CD4-positive, alpha-beta T cell (primary cell): ENCODE results near the gene PARP2. TPM values are rescaled to one million over a fixed set of nuclear protein-coding genes. Genes with fewer than 3 reads are reported as not detected.

Source experiments
- ATAC-seq: fragments of 200-7000 bp; cut with Tn5 transposase; one replicate; pipeline ENCODE4 v1.10.0; 2022; ENCODE audit warnings: mild to moderate bottlenecking; ENCODE audit not compliant: poor library complexity
- CTCF ChIA-PET: fragments of 350-600 bp; sonication (Branson Sonifier 250); formaldehyde crosslinking; loops from one replicate; lab custom pipeline; 2021; ENCODE audit warnings: antibody characterized with exemption, inconsistent platforms; lab: Charles Lee
- POLR2A ChIA-PET: fragments of 350-600 bp; sonication (Branson Sonifier 250); formaldehyde crosslinking; loops from one replicate; lab custom pipeline; 2021; ENCODE audit warnings: antibody characterized with exemption, inconsistent platforms; lab: Charles Lee
- DNase-seq, 14 experiments: peaks; one replicate each; pipeline ENCODE4 v3.0.0-alpha.2; 2013 to 2020; ENCODE audit warnings: mixed read lengths in 2 of 14
- H3K27ac ChIP-seq, 2 donors: one replicate each; pipeline versions ENCODE4 v1.5.1 to v1.7.0; 2013; ENCODE audit warnings: low read length in 2 of 2, low read depth in 1 of 2, mild to moderate bottlenecking in 1 of 2
- H3K27me3 ChIP-seq, 2 experiments: 1 replicate in 1 of 2; 2 replicates in 1 of 2; pipeline versions ENCODE4 v1.6.1 to v1.7.0; 2013; ENCODE audit warnings: low read length in 2 of 2, control low read depth in 1 of 2, mild to moderate bottlenecking in 1 of 2, moderate library complexity in 1 of 2; ENCODE audit not compliant: insufficient read depth in 2 of 2, control insufficient read depth in 1 of 2
- H3K36me3 ChIP-seq: one replicate; pipeline ENCODE4 v1.6.1; 2013; ENCODE audit warnings: low read length, control low read depth; ENCODE audit not compliant: insufficient read depth
- H3K4me1 ChIP-seq: one replicate; pipeline ENCODE4 v1.6.1; 2013; ENCODE audit warnings: low read length, control low read depth; ENCODE audit not compliant: insufficient read depth
- H3K4me3 ChIP-seq: one replicate; pipeline ENCODE4 v1.5.1; 2013; ENCODE audit warnings: mild to moderate bottlenecking, low read length, moderate library complexity
- H3K9me3 ChIP-seq, 2 experiments: 1 replicate in 1 of 2; 2 replicates in 1 of 2; pipeline versions ENCODE4 v1.6.1 to v1.7.0; 2013; ENCODE audit warnings: low read length in 2 of 2, mild to moderate bottlenecking in 2 of 2, control low read depth in 1 of 2, moderate library complexity in 1 of 2; ENCODE audit not compliant: control insufficient read depth in 1 of 2, insufficient read depth in 1 of 2
- H3K27ac Mint-ChIP-seq: one replicate; pipeline ENCODE4 v1.8.0; 2020; ENCODE audit warnings: mixed read lengths
- H3K27me3 Mint-ChIP-seq: one replicate; pipeline ENCODE4 v1.8.0; 2021; ENCODE audit warnings: mixed read lengths
- H3K36me3 Mint-ChIP-seq: one replicate; pipeline ENCODE4 v1.8.0; 2021; ENCODE audit warnings: low read depth, mixed read lengths
- H3K4me1 Mint-ChIP-seq: one replicate; pipeline ENCODE4 v1.8.0; 2021; ENCODE audit warnings: low read depth, mixed read lengths
- H3K4me3 Mint-ChIP-seq: one replicate; pipeline ENCODE4 v1.8.0; 2020; ENCODE audit warnings: mild to moderate bottlenecking, mixed read lengths
- H3K9me3 Mint-ChIP-seq: one replicate; pipeline ENCODE4 v1.8.0; 2020; ENCODE audit warnings: mixed read lengths
- CTCF ChIP-seq: fragments of 200-600 bp; IDR thresholded peaks from one replicate; pipeline ENCODE4 v1.8.0; 2022; ENCODE audit warnings: antibody characterized with exemption, mild to moderate bottlenecking
- intact Hi-C, 2 experiments: fragments of 100-400 bp; cut with DNase I in 1 of 2; cut with micrococcal nuclease in 1 of 2; formaldehyde crosslinking; loops; one replicate each; pipeline versions ENCODE4 v1.15.1 to v1.9.0; 2023 to 2025; cut with DNase I, micrococcal nuclease
- total RNA-seq, 174 experiments: library from RNA in 2 of 174; stranded (reverse) in 2 of 174; gene quantifications; one replicate each; pipeline ENCODE4 v1.2.3 and lab custom pipeline; 2021 to 2026

Gene PARP2
- total RNA-seq, 2 experiments from 2014 or later: 16.3 to 20.4 TPM

DNA sequence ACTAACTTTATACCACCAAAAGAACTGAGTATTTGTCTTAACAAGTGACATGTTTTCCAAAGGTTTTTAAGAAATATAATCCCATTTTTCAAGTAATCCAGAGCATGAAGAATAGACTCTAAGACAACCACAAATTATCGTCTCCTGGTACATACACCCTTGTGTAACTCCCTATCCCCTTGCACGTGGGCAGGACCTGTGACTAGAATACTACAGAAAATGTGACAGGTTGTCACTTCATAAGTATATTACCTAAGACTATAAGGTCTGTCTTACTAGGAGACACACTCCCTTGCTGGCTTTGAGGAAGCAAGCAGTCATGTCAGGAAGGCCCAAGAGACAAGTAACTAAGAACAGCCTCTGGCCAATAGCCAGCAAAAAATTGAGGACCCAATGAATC is 29.4 kb upstream of the PARP2 start:
- ATAC-seq (no peak), DNase-seq (no peak)
- CTCF ChIA-PET: no interaction called here
- Mint-ChIP-seq H3K4me1 (no peaks in the 10 kb centered on the region), H3K36me3 (peaks cover 68% of the 10 kb centered on the region), H3K9me3 (no peaks in the 10 kb centered on the region), H3K4me3 (no peak overlapping the region), H3K27me3 (no peaks in the 10 kb centered on the region), H3K27ac (no peak overlapping the region)
- POLR2A ChIA-PET: no interaction called here
- Histone ChIP-seq H3K27ac (no peak overlapping the region), H3K4me3 (no peak overlapping the region), H3K9me3 (no peaks in the 10 kb centered on the region), H3K4me1 (no peaks in the 10 kb centered on the region), H3K27me3 (no peaks in the 10 kb centered on the region), H3K36me3 (peaks cover 39% of the 10 kb centered on the region)
- no peak for TF ChIP-seq CTCF
- intact Hi-C loops: no loop called here

DNA sequence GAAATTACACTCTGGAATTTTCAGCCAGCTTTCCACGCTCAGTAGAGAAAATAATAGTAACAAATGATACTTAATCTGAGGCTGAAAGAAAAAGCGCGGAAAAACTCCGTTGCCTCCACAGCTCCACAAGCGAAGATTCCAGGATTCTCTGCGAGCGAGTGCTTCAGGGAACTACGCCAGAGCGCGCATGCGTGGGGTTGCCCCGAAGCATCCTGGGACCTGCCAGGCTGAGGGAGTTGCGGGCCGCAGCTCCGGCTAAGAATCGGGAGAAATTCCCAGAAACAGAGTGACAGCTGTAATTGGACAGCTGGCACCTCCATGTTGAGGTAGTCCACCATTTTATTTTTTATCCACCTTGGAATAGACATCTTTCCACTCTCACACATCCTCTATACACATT is 25.7 kb upstream of the PARP2 start:
- Mint-ChIP-seq H3K4me1 (no peaks in the 10 kb centered on the region), H3K36me3 (peaks cover 71% of the 10 kb centered on the region), H3K27ac (no peak overlapping the region), H3K9me3 (no peaks in the 10 kb centered on the region), H3K27me3 (no peaks in the 10 kb centered on the region), H3K4me3 (no peak overlapping the region)
- Histone ChIP-seq H3K4me3 (no peak overlapping the region), H3K27me3 (no peaks in the 10 kb centered on the region), H3K36me3 (peaks cover 33% of the 10 kb centered on the region), H3K27ac (no peak overlapping the region), H3K4me1 (no peaks in the 10 kb centered on the region), H3K9me3 (no peaks in the 10 kb centered on the region)
- no peak for TF ChIP-seq CTCF
- ATAC-seq (no peak), DNase-seq (no peak)
- ChIA-PET POLR2A (no interaction called here), CTCF (interaction anchor here (0.5 kb wide), 1 partner anchor 613 kb away, joined by 3 read pairs; no protein-coding TSS in a partner anchor)
- intact Hi-C loops: no loop called here

GRCh38 chr14:20327005-20327869 is 16.2 kb upstream of the PARP2 start:
- CTCF ChIA-PET: interaction anchor here (0.5 to 3.0 kb wide), 14 partner anchors 11 to 644 kb away, joined by 3 to 34 read pairs (median 4); partner anchors contain the start of genes PARP2 and RNASE4
- H3K9me3 ChIP-seq: no peaks in the 10 kb centered on the region
- intact Hi-C loops: loop anchor here (1.0 to 10.0 kb wide), 6 partner anchors 16 to 548 kb away; partner anchors contain the start of genes PARP2 (in 1 of the 2) and TEP1 (in 1 of the 2)
- no peak overlapping the region for H3K4me3 ChIP-seq
- ATAC-seq (peak; percentile 72), DNase-seq (peak in 5 of 14 experiments; percentile 14 to 84 (median 79))
- Mint-ChIP-seq H3K9me3 (no peaks in the 10 kb centered on the region), H3K4me3 (peak overlapping the region; percentile 31), H3K27ac (peak overlapping the region; percentile 80), H3K36me3 (peaks cover 30% of the 10 kb centered on the region), H3K4me1 (peaks cover 30% of the 10 kb centered on the region), H3K27me3 (no peaks in the 10 kb centered on the region)
- peak; percentile 87 for TF ChIP-seq CTCF
- peaks cover 17% of the 10 kb centered on the region for H3K36me3 ChIP-seq
- peak overlapping the region in 1 of 2 donors; percentile 35 for H3K27ac ChIP-seq
- no peaks in the 10 kb centered on the region for H3K4me1 ChIP-seq
- H3K27me3 ChIP-seq: no peaks in the 10 kb centered on the region
- POLR2A ChIA-PET: interaction anchor here (1.0 to 3.7 kb wide), 7 partner anchors 16 to 356 kb away, joined by 3 to 29 read pairs (median 5); partner anchors contain the start of gene PARP2
